OCI-LY1 (cell line): Measurements from ENCODE around the gene MRS2.

Experiments used
- CTCF ChIP-seq: fragments of 200-600 bp; sonication (generic), shearing (Covaris generic); IDR thresholded peaks from 2 replicates; pipeline ENCODE4 v1.5.1; 2017; ENCODE audit warnings: mild to moderate bottlenecking, antibody characterized with exemption, low read length, moderate library complexity, mixed read lengths
- EZH2 ChIP-seq: fragments of 200-600 bp; sonication (generic), shearing (Covaris generic); IDR thresholded peaks from 2 replicates; pipeline ENCODE4 v1.8.0; 2017; ENCODE audit warnings: borderline replicate concordance, mixed run types, mild to moderate bottlenecking, antibody characterized with exemption, low read length, moderate library complexity, mixed read lengths

- TF ChIP-seq CTCF: no peak
- no peak for TF ChIP-seq EZH2
These were observed 16.8 kb downstream of the MRS2 start for GRCh38 chr6:24419526-24419925.
